GM12864 (cell line): Measurements from ENCODE around the gene RASSF1.

Source experiments
- DNase-seq: peaks from one replicate; pipeline ENCODE4 v3.0.0-alpha.2; 2011; ENCODE audit warnings: low read depth
- H3K4me3 ChIP-seq: 2 replicates; pipeline ENCODE4 v1.5.1; 2011; ENCODE audit warnings: mild to moderate bottlenecking, low read depth, low read length, control low read depth
- CTCF ChIP-seq: IDR thresholded peaks from 2 replicates; pipeline ENCODE4 v1.5.1; 2011; ENCODE audit warnings: low read depth, mild to moderate bottlenecking, moderate library complexity, low read length, control low read depth, inconsistent platforms; ENCODE audit errors: missing control alignments

RASSF1 gene

GRCh38 chr3:50352781-50353180 is 12.1 kb upstream of the RASSF1 start:
- DNase-seq = no peak
- TF ChIP-seq CTCF = peak; percentile 11
- H3K4me3 ChIP-seq = no peak overlapping the region

GRCh38 chr3:50351323-50351697 is 10.7 kb upstream of the RASSF1 start:
- H3K4me3 ChIP-seq = peak overlapping the region; percentile 67
- no peak for DNase-seq
- no peak for TF ChIP-seq CTCF

- peak; percentile 86 for DNase-seq
These were observed 10.1 kb upstream of the RASSF1 start, which contains the start of the genes CYB561D2 and NPRL2 for GRCh38 chr3:50350527-50351322. Gene CYB561D2 (plus strand): TSS chr3:50350862. CDS start chr3:50351434, 572 bp downstream. Gene NPRL2 (minus strand): TSS chr3:50350775. CDS start chr3:50350652, 123 bp downstream.

GRCh38 chr3:50350213-50350526 is 9.5 kb upstream of the RASSF1 start:
- TF ChIP-seq CTCF = no peak
- H3K4me3 ChIP-seq = peak overlapping the region; percentile 67

More at GRCh38 chr3:50350527-50351322, 10.1 kb upstream of the RASSF1 start, which contains the start of the genes CYB561D2 and NPRL2:
- peak within 1 kb of the TSS; percentile 67 for H3K4me3 ChIP-seq
- TF ChIP-seq CTCF = no peak

GRCh38 chr3:50347187-50347813 is 6.7 kb upstream of the RASSF1 start:
- DNase-seq = no peak
- TF ChIP-seq CTCF = peak; percentile 62
- no peak overlapping the region for H3K4me3 ChIP-seq

More at GRCh38 chr3:50350213-50350526, 9.5 kb upstream of the RASSF1 start:
- DNase-seq = no peak

GRCh38 chr3:50345586-50346234 is 5.1 kb upstream of the RASSF1 start, which contains the start of gene ZMYND10:
Gene ZMYND10 (minus strand): TSS chr3:50345732. CDS start chr3:50345579, 153 bp downstream.
- no peak for TF ChIP-seq CTCF
- DNase-seq = no peak
- no peak within 1 kb of the TSS; the same call in 1 of the 2 replicates for H3K4me3 ChIP-seq
